B cell (primary cell): Measurements from ENCODE around the gene ERN2.

ENCODE experiments used
- CTCF ChIP-seq: fragments of 200-600 bp; IDR thresholded peaks from one replicate; pipeline ENCODE4 v1.8.0; 2022; ENCODE audit warnings: antibody characterized with exemption, mild to moderate bottlenecking
- EZH2 ChIP-seq: IDR thresholded peaks from 2 replicates; pipeline ENCODE4 v1.6.1; 2012; ENCODE audit warnings: borderline replicate concordance, low read depth, mild to moderate bottlenecking, moderate library complexity, low read length; ENCODE audit not compliant: insufficient read depth, poor library complexity, severe bottlenecking

GRCh38 chr16:23701045-23701444 lies 12.0 kb downstream of the ERN2 start:
- TF ChIP-seq CTCF (no peak), EZH2 (no peak)
